Activated naive CD8-positive, alpha-beta T cell treated with anti-CD3 and anti-CD28 coated beads, Interleukin-2, amount 50 U/mL, for 16 hours (primary cell): ENCODE data around the gene AHNAK2.
"Not testable (repeated sequence)": the region's sequence is repeated elsewhere in the genome, so short reads cannot be mapped to it uniquely, and the experiment has no call there.

Source experiments
- DNase-seq: peaks from one replicate; pipeline ENCODE4 v3.0.0-alpha.2; 2020; ENCODE audit warnings: low read depth, low spot score

The AHNAK2 gene

GRCh38 chr14:104953896-104954656, 24.1 kb downstream of the AHNAK2 start:
- DNase-seq = no peak

- DNase-seq = no peak
Observed at GRCh38 chr14:104953097-104953496, 25.1 kb downstream of the AHNAK2 start.

GRCh38 chr14:104951863-104952657, 26.1 kb downstream of the AHNAK2 start:
- not testable (repeated sequence) for DNase-seq

- DNase-seq = not testable (repeated sequence)
Observed at GRCh38 chr14:104950701-104951100, 27.5 kb downstream of the AHNAK2 start.

- DNase-seq = no peak
Observed at GRCh38 chr14:104950021-104950420, 28.2 kb downstream of the AHNAK2 start.

GRCh38 chr14:104949406-104949955, 28.7 kb downstream of the AHNAK2 start:
- DNase-seq = not testable (repeated sequence)

- no peak for DNase-seq
Observed at GRCh38 chr14:104948736-104949031, 29.5 kb downstream of the AHNAK2 start.

- DNase-seq = not testable (repeated sequence)
Observed at GRCh38 chr14:104947881-104948735, 30.1 kb downstream of the AHNAK2 start.

- not testable (repeated sequence) for DNase-seq
Observed at GRCh38 chr14:104947201-104947600, 31.0 kb downstream of the AHNAK2 start.

- not testable (repeated sequence) for DNase-seq
Observed at GRCh38 chr14:104945986-104946965, 31.9 kb downstream of the AHNAK2 start.

GRCh38 chr14:104945266-104945665, 32.9 kb downstream of the AHNAK2 start:
- not testable (repeated sequence) for DNase-seq

GRCh38 chr14:104944436-104945205, 33.6 kb downstream of the AHNAK2 start:
- DNase-seq = not testable (repeated sequence)

- not testable (repeated sequence) for DNase-seq
Observed at GRCh38 chr14:104944016-104944308, 34.2 kb downstream of the AHNAK2 start.

- DNase-seq = not testable (repeated sequence)
Observed at GRCh38 chr14:104943216-104944015, 34.8 kb downstream of the AHNAK2 start.

- no peak for DNase-seq
Observed at GRCh38 chr14:104942586-104942985, 35.6 kb downstream of the AHNAK2 start.

GRCh38 chr14:104941508-104942365, 36.4 kb downstream of the AHNAK2 start:
- DNase-seq = no peak

- no peak for DNase-seq
Observed at GRCh38 chr14:104940526-104941150, 37.5 kb downstream of the AHNAK2 start.
